ENCODE measurements around the gene JADE1. TPM values are rescaled to one million over a fixed set of nuclear protein-coding genes. Genes with fewer than 3 reads are reported as not detected.

The JADE1 gene
- total and polyA plus RNA-seq, 9 of the 15 experiments (the other 6 are each of a cell fraction or from before 2014, with no cell fraction given) = 8.3 to 37.9 (median 24.4) TPM

DNA sequence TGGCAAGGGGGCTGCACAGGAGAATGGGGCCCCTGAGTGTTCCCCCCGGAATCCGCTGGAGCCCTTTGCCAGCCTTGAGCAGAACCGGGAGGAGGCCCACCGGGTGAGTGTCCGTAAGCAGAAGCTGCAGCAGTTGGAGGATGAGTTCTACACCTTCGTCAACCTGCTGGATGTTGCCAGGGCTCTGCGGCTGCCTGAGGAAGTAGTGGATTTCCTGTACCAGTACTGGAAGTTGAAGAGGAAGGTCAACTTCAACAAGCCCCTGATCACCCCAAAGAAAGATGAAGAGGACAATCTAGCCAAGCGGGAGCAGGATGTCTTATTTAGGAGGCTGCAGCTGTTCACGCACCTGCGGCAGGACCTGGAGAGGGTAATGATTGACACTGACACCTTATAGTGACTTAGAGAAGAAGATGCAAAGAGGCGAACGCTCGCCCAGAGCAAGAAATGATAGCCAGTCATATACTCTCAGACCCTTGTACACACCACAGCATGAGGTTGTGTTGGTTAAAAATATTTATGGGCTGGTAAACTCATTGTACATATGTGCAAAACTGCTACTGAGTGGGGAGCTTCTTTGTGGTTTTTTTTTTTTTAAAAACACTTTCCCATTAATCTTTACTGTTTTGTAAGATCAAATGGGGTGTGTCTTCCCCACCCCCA, 52.5 kb downstream of the JADE1 start:
- ChIA-PET CTCF (ENCODE audit: low intra/inter-chr PET ratio) (no interaction called here), POLR2A (no interaction called here)
- Histone ChIP-seq H3K27ac (ENCODE audit: extremely low read depth, low read depth, low read length) (no peak overlapping the region), H3K9me3 (replicated peaks; ENCODE audit: control insufficient read depth, insufficient read depth, low read depth, low read length) (no peaks in the 10 kb centered on the region), H3K36me3 (ENCODE audit: control insufficient read depth, insufficient read depth, low read length) (peaks cover 99% of the 10 kb centered on the region), H4K20me1 (replicated peaks; ENCODE audit: control insufficient read depth, insufficient read depth, low read length) (peaks cover 7% of the 10 kb centered on the region; the same call in 1 of the 2 replicates), H3K4me1 (replicated peaks in 1 of 2; ENCODE audit: control insufficient read depth in 2 of 2, insufficient read depth in 2 of 2, low read length in 2 of 2) (no peaks in the 10 kb centered on the region), H3K79me2 (ENCODE audit: control insufficient read depth, insufficient read depth, low read length) (peaks cover 7% of the 10 kb centered on the region; the same call in 1 of the 3 replicates), H3K27me3 (ENCODE audit: control insufficient read depth in 2 of 2, insufficient read depth in 2 of 2, low read length in 2 of 2) (no peaks in the 10 kb centered on the region), H3K4me3 (no peak overlapping the region), H2AFZ (ENCODE audit: low read depth, low read length) (no peak overlapping the region), H3K9ac (ENCODE audit: insufficient read depth in 1 of 2, low read depth in 2 of 2, low read length in 2 of 2) (no peak overlapping the region), H3K4me2 (ENCODE audit: insufficient read depth, low read length) (no peak overlapping the region), H3K9me1 (ENCODE audit: control insufficient read depth, insufficient read depth, low read length) (no peaks in the 10 kb centered on the region)
- ATAC-seq (no peak), DNase-seq (ENCODE audit: extremely low read depth in 1 of 4, low spot score in 3 of 4) (no peak), FAIRE-seq (no peak)
- in situ Hi-C loops (cut with MboI) = loop anchor here (25.0 kb wide), 1 partner anchor 675 kb away; no protein-coding TSS in a partner anchor
- TF ChIP-seq, protein P1, sequence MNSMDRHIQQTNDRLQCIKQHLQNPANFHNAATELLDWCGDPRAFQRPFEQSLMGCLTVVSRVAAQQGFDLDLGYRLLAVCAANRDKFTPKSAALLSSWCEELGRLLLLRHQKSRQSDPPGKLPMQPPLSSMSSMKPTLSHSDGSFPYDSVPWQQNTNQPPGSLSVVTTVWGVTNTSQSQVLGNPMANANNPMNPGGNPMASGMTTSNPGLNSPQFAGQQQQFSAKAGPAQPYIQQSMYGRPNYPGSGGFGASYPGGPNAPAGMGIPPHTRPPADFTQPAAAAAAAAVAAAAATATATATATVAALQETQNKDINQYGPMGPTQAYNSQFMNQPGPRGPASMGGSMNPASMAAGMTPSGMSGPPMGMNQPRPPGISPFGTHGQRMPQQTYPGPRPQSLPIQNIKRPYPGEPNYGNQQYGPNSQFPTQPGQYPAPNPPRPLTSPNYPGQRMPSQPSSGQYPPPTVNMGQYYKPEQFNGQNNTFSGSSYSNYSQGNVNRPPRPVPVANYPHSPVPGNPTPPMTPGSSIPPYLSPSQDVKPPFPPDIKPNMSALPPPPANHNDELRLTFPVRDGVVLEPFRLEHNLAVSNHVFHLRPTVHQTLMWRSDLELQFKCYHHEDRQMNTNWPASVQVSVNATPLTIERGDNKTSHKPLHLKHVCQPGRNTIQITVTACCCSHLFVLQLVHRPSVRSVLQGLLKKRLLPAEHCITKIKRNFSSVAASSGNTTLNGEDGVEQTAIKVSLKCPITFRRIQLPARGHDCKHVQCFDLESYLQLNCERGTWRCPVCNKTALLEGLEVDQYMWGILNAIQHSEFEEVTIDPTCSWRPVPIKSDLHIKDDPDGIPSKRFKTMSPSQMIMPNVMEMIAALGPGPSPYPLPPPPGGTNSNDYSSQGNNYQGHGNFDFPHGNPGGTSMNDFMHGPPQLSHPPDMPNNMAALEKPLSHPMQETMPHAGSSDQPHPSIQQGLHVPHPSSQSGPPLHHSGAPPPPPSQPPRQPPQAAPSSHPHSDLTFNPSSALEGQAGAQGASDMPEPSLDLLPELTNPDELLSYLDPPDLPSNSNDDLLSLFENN (IDR thresholded peaks at IDR 0.05; ENCODE audit: low read depth in 2 of 2, low read length in 2 of 2) = no peak
- no peak for TF ChIP-seq CTBP1 (IDR thresholded peaks at IDR 0.05; ENCODE audit: borderline replicate concordance)
- 98% methylated on average over 12 of the region's 13 CpGs for WGBS (ENCODE audit: insufficient coverage, low coverage, missing lambda C conversion rate)
- intact Hi-C loops (cut with micrococcal nuclease) = loop anchor here (5.0 to 10.0 kb wide), 4 partner anchors 50 to 477 kb away; no protein-coding TSS in a partner anchor
- no TSS peak for BruUV-seq (replicated peaks)

Data from K562 (cell line).